Fibroblast of skin of scalp (primary cell): ENCODE results near the gene BUB3. TPM values are rescaled to one million over a fixed set of nuclear protein-coding genes. Genes with fewer than 3 reads are reported as not detected.

Experiments used
- DNase-seq: peaks from one replicate; pipeline ENCODE4 v3.0.0-alpha.2; 2013
- polyA plus RNA-seq, 2 experiments: library from polyadenylated mRNA; unstranded; fragments of 120-200 nt; gene quantifications; one replicate each; pipeline ENCODE4 v1.2.1, GENCODE V29; 2013; ENCODE audit not compliant: insufficient read length in 2 of 2

The BUB3 gene, protein sequence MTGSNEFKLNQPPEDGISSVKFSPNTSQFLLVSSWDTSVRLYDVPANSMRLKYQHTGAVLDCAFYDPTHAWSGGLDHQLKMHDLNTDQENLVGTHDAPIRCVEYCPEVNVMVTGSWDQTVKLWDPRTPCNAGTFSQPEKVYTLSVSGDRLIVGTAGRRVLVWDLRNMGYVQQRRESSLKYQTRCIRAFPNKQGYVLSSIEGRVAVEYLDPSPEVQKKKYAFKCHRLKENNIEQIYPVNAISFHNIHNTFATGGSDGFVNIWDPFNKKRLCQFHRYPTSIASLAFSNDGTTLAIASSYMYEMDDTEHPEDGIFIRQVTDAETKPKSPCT
- 82.7 TPM for polyA plus RNA-seq (2013, experiment 1 of 2; ENCODE audit: insufficient read length)
- polyA plus RNA-seq (2013, experiment 2 of 2; ENCODE audit: insufficient read length): 78.0 TPM

DNA sequence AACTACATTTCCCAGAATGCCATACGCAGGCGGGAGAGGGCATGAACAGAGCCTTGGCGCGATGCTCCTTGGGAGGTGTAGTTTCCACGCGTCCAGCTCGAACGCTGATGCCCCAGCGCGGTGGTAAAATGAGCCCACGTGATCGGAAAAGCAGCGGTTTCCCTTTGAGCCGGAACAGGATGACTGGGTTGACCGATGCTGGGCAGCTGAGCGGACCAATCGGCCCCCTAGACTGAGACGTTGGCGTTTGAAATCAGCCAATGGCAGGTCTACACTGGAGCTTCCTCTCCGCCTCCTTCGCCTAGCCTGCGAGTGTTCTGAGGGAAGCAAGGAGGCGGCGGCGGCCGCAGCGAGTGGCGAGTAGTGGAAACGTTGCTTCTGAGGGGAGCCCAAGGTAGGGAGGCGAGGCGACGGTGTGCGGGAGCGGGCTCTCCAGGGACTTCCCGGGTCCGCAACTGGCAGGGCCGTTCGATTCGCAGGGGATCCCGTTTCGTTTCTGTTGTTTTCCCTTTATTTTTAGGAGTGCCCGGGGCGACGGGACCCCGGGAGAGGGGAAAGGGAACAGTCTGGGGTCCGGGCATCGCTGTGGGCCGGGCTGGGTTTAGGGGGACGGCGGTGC, at the start of gene BUB3:
Gene BUB3 (plus strand): TSS at position 311 of the 619 bp plus-strand sequence. CDS start 516 bp downstream, outside the sequence.
- peak; percentile 100 for DNase-seq

DNA sequence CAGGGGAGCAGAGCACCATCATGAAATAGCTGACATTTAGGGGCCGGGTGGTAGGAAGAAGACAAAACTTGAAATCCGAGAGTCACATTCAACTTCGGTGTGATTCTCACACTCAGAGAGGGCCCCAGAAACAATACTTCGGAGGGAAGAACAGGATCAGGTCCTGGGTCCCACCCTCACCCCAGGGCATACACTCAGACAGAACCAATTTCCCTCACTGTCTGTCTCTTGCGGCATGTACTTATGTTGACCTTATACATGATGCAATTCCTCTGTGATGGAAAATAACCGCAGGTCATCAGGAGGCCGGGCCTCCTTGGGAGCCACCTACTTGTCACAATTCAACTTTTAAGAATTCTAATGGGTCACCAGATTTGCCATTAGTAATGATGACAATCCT, 44.7 kb upstream of the BUB3 start:
- no peak for DNase-seq

DNA sequence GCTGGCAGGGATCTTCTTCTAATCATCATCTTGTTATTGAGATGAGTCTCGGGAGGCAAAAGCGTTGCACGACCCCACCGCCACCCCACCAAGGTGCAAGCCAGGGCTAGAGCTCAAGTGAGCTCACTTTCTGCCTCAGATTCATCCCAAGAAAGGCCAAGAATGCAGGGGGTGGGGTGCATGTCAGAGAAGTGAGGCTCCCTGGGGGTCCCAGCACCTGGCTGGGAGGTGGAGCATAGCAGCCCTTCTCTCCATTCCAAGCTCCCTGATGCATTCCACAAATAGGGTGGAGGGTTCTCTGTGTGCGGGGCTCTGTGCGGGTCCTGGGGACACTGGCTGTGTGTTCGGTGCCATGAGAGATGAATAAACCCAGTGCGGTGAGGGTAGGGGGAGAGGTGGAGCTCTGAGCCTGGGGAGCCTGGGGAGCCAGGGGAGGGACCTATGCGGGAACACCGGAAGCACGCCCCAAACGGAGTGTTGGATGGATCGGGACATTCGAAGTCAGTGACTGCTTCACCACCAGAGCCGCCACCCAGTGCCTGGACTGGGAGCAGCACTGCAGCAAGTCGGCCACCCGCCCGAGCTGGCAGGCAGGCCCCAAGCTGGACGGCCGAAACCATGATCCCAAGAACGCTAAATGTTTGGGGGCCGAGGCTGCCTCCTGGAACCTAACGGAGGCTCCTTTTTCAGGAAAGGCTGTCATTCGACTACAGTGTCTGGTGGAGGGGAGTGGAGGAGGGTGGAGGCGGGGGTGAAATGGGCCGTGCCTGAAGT, 36.4 kb upstream of the BUB3 start:
- no peak for DNase-seq

DNA sequence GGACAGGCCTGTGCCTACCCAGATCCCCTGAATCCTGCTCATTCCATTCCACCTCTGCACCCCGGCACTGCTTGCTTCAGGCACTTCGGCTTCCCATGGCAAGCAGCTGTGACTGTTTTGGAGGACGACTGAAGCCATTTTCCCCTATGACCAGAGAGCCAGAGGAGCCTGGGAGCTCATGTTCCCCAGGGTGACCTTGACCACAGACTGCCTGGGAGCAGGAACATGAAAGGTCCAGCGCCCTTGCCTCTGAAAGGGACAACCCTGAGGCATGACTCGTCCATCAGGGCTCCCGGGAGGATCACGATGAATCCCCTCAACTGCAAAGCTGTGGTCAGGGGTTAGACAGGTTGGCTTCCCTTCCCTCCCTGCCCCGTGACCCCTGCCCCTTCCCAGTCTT, 35.1 kb upstream of the BUB3 start:
- DNase-seq: no peak

DNA sequence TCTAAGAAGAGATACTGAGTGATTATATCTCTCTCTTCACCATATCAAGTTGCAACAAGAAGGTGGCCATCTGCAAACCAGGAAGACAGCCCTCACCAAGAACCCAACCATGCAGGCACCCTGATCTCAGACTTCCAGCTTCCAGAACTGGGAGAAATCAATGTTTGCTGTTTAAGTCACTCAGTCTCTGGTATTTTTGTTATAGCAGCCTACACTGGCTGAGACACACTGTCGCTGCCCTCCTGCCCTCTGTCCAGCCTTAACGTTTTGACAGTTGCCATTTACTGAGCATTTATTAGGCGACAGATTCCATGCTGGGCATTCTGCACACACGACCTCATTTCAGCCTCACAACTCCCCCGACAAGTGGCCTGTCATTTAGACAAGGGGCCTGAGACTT, 28.0 kb upstream of the BUB3 start:
- no peak for DNase-seq

DNA sequence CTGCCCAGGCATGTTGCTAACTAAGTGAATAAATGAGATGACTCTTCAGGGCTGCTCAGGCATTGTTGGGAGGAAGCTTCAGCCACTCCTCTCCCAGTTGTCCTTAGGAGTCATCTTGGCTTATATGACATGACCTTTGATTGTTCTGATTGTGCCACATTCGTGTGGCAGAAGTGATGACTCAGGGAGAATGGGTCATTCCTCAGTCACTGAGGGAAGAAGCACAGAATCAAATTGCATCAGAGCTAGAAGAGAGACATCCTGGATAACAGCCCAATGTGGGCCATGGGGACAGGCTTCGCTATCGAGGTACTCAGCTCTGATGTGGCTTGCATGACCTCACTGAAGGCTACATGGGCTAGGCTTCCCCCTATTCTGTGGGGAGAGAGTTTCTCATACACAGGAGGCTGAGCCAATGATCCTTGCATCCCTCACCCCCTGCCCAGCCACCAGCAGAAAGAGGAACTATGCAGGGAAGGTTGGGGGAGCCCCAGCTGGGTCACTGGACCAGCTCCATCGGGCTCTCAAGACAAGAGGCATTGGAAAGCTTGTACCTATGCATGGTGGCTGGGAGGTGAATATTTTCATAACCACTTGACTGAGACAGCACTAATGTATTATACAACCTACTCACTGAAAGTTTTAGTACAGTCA, 24.5 kb upstream of the BUB3 start:
- DNase-seq: no peak

DNA sequence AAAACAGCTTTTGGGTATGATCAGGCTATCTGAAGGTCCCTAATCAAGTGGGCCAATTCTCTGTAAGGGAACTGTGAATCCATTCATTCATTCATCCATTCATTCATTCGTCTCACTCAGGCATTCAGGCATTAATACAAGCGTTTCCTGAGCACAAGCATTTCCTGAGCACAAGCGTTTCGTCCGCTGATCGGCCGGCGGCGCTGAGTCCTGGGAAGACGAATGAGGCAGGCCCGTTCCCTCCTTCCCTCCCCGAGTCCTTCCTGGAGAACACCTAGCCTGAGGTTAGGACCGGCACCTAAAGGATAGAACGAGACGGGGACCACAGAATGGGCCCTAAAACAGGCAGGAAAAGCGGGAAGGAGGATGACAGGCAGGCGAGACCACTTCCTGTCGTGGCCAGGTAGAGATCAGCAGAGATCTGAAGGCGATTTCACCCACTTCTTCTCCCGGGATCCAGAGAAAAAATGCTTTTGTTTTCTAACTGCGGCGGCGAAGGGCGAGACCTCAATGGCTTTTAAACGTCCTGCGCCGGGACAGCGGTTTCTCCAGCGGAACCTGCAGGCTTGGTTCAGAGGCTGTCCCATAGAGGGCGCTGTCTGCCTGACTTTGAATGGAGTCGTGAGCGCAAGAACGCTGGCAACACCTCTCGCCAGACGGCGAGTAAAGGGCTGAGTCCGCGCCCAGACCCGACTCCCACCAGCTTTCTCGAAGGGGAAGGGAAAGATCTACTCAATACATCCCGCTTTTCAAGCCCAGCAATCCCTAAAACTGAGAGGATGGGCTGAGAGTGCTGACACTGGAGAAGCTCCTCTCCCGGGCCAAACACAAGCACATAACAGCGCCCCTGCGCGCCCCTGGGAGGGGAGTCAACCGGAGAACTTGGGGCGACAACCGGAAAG, 21.4 kb upstream of the BUB3 start:
- peak; percentile 78 for DNase-seq

DNA sequence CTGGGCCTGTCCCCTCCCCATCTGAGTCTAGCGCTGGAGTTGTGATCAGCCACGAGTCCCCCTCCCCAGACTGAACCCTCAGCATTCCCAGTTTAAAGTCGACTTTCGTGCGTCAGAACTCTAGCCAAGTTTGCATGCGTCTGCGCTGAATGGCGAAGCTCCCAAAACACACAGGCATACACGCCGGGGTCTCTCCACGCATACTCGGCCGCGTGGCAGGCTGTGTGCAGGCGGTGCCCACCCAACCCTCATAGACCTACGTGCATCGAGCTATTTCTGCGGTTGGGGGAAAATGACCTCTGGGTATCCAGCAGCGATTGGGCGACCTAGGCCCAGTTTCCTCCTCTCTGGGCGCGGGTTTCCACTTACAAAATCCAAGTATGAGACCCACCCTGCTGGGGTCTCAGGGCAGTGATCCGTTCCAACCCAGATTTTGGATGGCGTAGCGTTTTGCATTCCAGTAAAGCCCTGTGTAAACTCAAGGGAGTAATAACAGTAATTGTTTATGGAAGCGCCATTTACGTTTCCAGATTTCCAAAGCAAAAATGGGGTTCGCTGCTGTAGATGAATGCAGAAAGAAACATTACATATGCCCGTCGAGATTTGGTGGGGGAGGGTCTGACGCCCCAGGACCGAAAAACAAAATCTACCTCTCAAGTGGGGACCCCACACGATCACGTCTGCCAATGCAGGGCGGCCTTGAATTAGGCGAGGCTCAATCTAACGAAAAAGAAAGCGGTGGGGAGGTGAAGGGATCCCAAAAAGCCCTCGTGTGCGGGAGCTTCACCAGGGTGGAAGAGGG, 20.5 kb upstream of the BUB3 start:
- DNase-seq: no peak

DNA sequence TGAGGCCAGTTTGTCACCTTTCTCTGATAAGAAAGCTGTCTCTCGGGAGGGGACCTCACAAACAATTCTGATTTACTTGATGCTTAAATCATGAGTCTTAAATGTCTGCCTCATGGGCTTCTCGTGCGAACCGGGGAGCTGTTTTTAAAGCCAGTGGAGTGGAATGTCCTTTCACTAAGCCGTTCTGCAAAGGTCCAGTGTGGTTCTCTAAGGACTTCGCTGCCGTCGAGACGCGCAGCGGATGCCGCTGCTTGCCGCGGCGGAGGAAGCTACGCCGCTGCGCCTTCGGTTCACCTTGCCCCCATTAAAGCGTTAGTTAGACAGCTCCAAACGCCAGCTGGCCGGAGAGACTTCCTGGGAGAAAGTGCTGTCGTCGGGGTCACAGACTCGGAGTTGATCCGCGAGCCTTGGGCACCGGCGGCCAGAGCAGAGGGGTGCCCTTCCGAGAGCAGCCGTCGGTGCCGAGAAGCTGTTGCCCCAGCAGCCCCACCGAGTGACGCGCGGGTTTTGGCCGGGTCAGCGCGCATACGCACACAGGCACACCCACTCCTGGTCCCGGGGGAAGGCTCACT, 19.8 kb upstream of the BUB3 start:
- DNase-seq: no peak

DNA sequence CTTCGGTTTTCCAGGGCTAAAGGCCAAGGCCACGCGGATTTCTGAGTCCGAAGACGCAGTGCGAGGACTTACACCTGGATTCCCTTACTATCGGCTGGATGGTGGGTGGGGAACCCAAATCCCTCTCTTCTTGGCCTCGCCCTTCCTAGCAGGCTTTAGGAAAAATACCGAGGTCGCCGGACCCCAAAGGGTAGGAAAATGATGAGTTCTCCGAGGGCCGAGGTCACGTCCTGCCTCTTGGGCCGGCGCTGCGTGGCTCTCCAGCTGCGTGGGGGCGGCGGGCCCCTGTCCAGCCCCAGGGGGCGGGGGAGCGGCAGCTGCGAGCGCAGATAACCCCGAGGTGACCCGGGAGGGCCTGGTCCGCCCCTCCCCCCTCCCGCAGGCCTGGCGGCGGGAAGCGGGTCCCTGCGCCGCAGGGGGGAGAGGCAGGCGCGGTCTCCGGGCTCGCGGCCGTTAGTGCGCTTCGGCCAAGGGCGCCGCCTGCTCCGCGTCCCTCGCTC, 19.2 kb upstream of the BUB3 start:
- DNase-seq: no peak

DNA sequence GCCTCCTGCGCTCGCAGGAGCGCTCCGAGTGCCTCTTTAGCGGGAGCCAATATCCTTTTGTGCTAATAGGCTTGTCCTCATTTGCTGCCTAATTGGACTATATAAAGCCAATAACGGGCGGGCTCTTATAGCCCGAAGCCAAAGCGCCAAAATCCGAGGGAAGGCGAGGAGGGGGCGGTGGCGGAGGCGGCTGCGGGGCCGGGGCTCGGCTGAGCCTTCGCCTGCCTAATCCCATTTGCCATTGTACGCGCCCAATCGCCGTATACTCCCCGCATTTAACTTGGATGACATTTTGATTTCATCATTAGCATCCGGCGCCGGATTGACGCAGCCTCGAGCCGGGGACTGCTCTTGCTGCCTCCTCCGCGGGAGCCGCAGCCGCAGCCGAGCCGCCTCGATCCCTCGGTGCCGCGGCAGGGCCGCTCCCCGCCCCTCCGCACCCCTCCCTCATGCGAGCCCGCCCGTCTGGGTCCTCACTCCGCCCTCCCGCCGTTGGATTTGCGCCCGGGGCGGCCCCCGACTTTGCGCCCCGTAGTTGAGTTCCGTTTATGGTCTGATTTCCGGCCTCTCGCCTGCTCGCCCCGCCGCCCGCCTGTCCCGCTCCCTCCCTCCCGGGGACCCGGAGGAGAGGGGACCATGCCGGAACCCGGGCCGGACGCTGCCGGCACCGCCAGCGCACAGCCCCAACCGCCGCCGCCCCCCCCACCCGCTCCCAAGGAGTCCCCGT, 18.6 kb upstream of the BUB3 start, which contains the start of gene HMX3:
Gene HMX3 (plus strand): TSS at position 556 of the 727 bp plus-strand sequence. CDS start 81 bp downstream, at position 637.
- peak; percentile 43 for DNase-seq

DNA sequence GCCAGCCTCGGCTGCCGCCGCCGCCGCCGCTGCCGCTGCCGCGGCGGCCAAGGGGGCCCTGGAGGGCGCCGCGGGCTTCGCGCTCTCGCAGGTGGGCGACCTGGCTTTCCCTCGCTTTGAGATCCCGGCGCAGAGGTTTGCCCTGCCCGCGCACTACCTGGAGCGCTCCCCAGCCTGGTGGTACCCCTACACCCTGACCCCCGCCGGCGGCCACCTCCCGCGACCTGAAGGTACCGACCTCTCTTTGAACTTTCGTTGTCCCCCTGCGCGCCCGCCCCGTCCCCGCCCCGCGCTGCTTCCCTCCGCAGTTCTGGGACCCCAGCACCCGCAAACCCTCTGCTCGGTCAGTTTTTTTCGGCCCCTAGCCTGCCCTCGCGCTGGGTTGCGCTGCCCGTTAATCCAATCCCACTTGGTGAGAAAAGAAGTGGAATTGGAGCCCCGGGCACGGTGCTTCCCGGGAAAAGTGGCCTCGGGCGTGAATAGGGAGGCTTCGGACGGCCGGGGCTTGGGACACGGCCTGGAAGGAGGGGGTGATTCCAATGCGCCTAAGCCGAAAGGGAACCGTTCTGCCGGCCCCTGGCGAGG, 17.9 kb upstream of the BUB3 start:
- DNase-seq: no peak

DNA sequence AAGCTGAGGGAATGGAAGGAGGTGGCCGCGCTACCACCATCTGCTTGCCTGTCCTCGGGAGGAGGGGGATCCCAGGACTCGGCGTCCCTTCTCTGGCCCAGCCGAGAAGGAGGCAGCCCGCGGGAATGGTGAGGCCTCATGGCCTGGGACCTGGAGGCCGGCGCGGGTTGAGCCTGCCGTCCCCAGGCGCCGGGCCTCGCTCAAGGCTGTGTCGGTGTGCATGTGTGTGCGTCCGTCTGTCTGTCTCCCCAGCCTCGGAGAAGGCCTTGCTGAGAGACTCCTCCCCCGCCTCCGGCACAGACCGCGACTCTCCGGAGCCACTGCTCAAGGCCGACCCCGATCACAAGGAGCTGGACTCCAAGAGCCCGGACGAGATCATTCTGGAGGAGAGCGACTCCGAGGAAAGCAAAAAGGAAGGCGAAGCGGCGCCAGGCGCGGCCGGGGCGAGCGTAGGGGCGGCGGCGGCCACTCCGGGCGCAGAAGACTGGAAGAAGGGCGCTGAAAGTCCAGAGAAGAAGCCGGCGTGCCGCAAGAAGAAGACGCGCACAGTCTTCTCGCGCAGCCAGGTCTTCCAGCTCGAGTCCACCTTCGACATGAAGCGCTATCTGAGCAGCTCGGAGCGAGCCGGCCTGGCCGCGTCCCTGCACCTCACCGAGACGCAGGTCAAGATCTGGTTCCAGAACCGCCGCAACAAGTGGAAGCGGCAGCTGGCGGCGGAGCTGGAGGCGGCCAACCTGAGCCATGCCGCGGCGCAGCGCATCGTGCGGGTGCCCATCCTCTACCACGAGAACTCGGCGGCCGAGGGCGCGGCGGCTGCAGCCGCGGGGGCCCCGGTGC, 17.2 kb upstream of the BUB3 start:
- DNase-seq: no peak

DNA sequence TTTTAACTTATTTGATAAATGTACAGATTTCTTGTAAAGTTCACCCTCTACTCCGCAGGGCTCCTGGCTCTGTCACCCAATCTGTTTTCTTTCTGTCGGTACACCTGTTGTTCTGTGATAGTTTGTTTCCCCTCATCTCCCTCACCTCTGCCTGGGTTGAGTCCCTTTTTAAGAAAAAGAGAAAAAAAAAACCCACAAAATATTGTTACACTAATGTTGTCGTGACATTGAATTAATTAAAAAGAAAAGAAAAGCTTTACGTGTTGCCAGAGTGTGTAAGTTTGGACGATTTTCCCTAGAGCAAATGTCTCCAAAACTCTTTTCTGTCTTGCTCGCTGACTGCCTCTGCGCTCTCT, 15.1 kb upstream of the BUB3 start:
- DNase-seq: no peak

DNA sequence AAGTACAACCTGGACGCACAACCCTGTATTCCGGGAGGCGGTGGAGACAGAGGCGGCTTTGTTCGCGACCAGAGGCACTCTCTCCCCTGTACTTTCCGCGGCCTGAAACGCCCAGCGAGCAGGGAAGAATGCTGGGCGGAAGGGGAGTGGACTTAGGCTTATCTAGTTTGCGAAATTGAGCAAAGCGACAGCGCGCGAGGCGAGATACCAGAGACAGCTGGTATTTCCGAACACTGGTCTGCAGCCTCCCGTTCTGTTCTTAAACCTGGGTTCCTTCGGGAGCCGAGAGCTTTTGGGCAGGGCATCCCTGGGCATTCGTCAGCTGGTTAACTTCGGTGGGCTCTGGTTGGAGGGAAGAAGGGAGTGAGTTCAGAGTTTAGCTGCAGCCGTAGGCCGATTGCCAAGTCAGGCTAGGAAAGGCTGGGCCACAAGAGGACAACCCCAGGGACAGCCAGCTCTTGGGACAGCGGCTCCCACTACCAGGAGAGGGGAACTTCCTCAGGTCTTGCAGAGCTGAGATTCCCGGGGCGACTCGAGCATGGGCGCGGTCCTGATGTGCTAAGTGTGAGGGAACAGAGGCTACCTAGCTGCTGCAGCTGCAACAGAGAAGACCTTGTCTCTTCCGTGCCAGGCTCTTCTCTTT, 14.6 kb upstream of the BUB3 start:
- DNase-seq: no peak

DNA sequence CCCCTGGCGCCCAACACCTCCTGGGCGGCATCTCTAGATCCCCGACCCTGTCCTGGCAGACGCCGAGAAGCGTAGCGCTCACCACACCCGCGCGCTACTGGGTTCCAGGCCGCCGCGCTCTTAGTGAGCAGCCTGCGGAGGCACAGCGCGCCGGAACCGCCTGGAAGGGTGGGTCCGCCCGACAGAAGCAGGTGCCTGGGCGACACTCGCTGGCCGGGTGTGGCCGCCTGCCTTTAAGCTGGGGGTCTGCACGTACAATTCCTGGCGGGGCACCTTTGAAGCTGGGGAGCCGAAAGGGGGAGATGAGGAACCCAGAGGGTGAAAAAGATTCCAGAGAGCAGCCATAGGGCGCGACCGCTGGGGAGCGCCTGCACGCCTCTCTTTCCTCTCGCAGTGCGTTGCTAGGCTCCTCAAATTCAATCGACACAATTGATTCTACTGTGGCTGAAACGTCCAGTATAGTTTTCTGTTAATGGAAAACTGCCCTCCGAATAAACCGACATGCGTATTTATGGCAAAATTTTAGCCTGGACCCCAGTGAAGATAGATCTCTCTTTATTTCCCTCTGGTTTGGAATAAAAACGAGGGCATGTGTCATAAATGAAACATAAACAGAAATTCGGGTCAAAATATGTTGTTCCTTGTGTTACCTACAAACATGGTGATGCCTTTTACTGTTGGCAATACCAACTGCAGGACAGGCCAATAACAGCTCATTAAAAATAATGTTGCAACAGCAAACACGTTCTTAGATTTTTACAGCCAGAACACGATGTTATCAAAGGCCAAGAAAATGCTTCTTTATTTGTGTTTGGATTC, 13.8 kb upstream of the BUB3 start:
- DNase-seq: no peak

DNA sequence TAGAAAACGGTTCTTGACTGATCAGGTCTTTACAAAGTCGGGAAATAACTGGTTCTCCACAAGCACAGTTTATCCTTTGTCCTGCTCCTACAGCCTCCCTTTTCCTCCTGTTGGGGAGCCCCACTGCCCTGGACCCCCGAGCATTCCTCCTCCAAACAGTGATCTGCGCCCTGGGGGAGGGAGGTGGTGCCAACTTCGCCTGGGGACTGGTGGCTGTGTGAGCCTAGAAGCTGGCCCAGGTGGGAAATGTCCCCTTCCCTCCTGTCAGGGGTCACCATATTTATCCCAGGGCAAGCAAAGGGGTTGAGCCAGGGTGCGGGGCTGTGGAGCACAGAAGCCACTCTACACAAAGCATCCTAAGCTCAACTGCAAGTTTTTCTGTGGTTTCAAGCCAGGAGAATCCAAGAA, 13.2 kb upstream of the BUB3 start:
- no peak for DNase-seq
